MCF 10A (cell line): ENCODE results near the gene HNRNPL. TPM values are rescaled to one million over a fixed set of nuclear protein-coding genes. Genes with fewer than 3 reads are reported as not detected.
"Not testable (repeated sequence)": the region's sequence is repeated elsewhere in the genome, so short reads cannot be mapped to it uniquely, and the experiment has no call there.

Experiments used
- BruUV-seq: library from RNA; stranded (reverse); fragments of 400-500 nt; replicated peaks from 2 replicates; lab custom pipeline; 2021; lab: Mats Ljungman, UMichigan
- CTCF ChIA-PET: fragments of 300-600 bp; sonication (Branson Sonifier 250); formaldehyde crosslinking; extraction: SDS; loops from one replicate; lab custom pipeline; 2021; ENCODE audit warnings: antibody characterized with exemption, inconsistent platforms; lab: Yijun Ruan, JAX
- POLR2A ChIA-PET: fragments of 300-600, 350-650 bp; sonication (Branson Sonifier 250); formaldehyde crosslinking; extraction: SDS; loops from one replicate; lab custom pipeline; 2020; ENCODE audit warnings: antibody characterized with exemption, inconsistent platforms; lab: Yijun Ruan, JAX
- DNase-seq: peaks from one replicate; pipeline ENCODE4 v3.0.0-alpha.2; 2018; ENCODE audit not compliant: unreplicated experiment
- H3K27ac Mint-ChIP-seq: one replicate; pipeline ENCODE4 v1.8.0; 2022; ENCODE audit warnings: mild to moderate bottlenecking, low read depth, mixed read lengths; ENCODE audit not compliant: unreplicated experiment
- H3K27me3 Mint-ChIP-seq: one replicate; pipeline ENCODE4 v1.8.0; 2022; ENCODE audit warnings: mixed read lengths; ENCODE audit not compliant: insufficient read depth, unreplicated experiment
- H3K36me3 Mint-ChIP-seq: one replicate; pipeline ENCODE4 v1.8.0; 2022; ENCODE audit warnings: mild to moderate bottlenecking, moderate library complexity, mixed read lengths; ENCODE audit not compliant: insufficient read depth, unreplicated experiment
- H3K4me1 Mint-ChIP-seq: one replicate; pipeline ENCODE4 v1.8.0; 2022; ENCODE audit warnings: mixed read lengths; ENCODE audit not compliant: insufficient read depth, unreplicated experiment
- H3K4me3 Mint-ChIP-seq: one replicate; pipeline ENCODE4 v1.8.0; 2022; ENCODE audit warnings: mild to moderate bottlenecking, moderate library complexity, mixed read lengths; ENCODE audit not compliant: unreplicated experiment
- H3K9me3 Mint-ChIP-seq: one replicate; pipeline ENCODE4 v1.8.0; 2022; ENCODE audit warnings: mixed read lengths; ENCODE audit not compliant: unreplicated experiment
- CTCF ChIP-seq: fragments of 200-600 bp; IDR thresholded peaks from one replicate; pipeline ENCODE4 v1.8.0; 2022; ENCODE audit warnings: antibody characterized with exemption, mild to moderate bottlenecking; ENCODE audit not compliant: unreplicated experiment
- intact Hi-C: fragments of 100-400 bp; cut with micrococcal nuclease; formaldehyde crosslinking; loops from 2 replicates; pipeline ENCODE4 v1.14.1; 2022
- total RNA-seq: library from RNA; stranded (reverse); gene quantifications from 2 replicates; pipeline ENCODE4 v1.2.3, GENCODE V29; 2022

The HNRNPL gene
- total RNA-seq, 1 experiment from 2014 or later, result 421 TPM

GRCh38 chr19:38867171-38867780 is 17.5 kb upstream of the HNRNPL start:
- intact Hi-C loops, result no loop called here
- H3K36me3 Mint-ChIP-seq, result no peaks in the 10 kb centered on the region
- no peak for DNase-seq
- H3K4me1 Mint-ChIP-seq, result peaks cover 10% of the 10 kb centered on the region
- no peak for TF ChIP-seq CTCF
- ChIA-PET POLR2A (interaction anchor here (0.6 to 1.6 kb wide), 4 partner anchors 9 to 1643 kb away, joined by 3 to 5 read pairs (median 4); partner anchors contain the start of gene NFKBIB), CTCF (interaction anchor here (0.6 kb wide), 1 partner anchor 18 kb away, joined by 3 read pairs; no protein-coding TSS in a partner anchor)
- no peaks in the 10 kb centered on the region for H3K27me3 Mint-ChIP-seq
- H3K9me3 Mint-ChIP-seq, result no peaks in the 10 kb centered on the region
- no peak overlapping the region for H3K4me3 Mint-ChIP-seq
- no peak overlapping the region for H3K27ac Mint-ChIP-seq
- no TSS peak for BruUV-seq

GRCh38 chr19:38862321-38863059 is 12.7 kb upstream of the HNRNPL start:
- CTCF ChIA-PET, result interaction anchor here (1.3 to 2.3 kb wide), 3 partner anchors 20 to 459 kb away, joined by 4 to 17 read pairs (median 5); no protein-coding TSS in a partner anchor
- no peak for DNase-seq
- H3K4me3 Mint-ChIP-seq, result no peak overlapping the region
- no peak for TF ChIP-seq CTCF
- POLR2A ChIA-PET, result interaction anchor here (0.6 to 2.9 kb wide), 7 partner anchors 10 to 932 kb away, joined by 3 to 18 read pairs (median 5); partner anchors contain the start of genes MRPS12, NFKBIB, SARS2 and SIRT2
- intact Hi-C loops, result no loop called here
- no peak overlapping the region for H3K27ac Mint-ChIP-seq
- BruUV-seq, result no TSS peak
- peaks cover 6% of the 10 kb centered on the region for H3K4me1 Mint-ChIP-seq
- H3K27me3 Mint-ChIP-seq, result no peaks in the 10 kb centered on the region
- H3K9me3 Mint-ChIP-seq, result no peaks in the 10 kb centered on the region
- H3K36me3 Mint-ChIP-seq, result no peaks in the 10 kb centered on the region

GRCh38 chr19:38861368-38861767 is 11.6 kb upstream of the HNRNPL start:
- no TSS peak for BruUV-seq
- no peaks in the 10 kb centered on the region for H3K36me3 Mint-ChIP-seq
- no peak for DNase-seq
- H3K27me3 Mint-ChIP-seq, result no peaks in the 10 kb centered on the region
- no peak overlapping the region for H3K4me3 Mint-ChIP-seq
- H3K9me3 Mint-ChIP-seq, result no peaks in the 10 kb centered on the region
- ChIA-PET CTCF (no interaction called here), POLR2A (interaction anchor here (1.7 to 2.9 kb wide), 2 partner anchors 9 to 39 kb away, joined by 6 to 18 read pairs; partner anchors contain the start of genes NFKBIB and SIRT2)
- TF ChIP-seq CTCF, result no peak
- no peak overlapping the region for H3K27ac Mint-ChIP-seq
- peaks cover 6% of the 10 kb centered on the region for H3K4me1 Mint-ChIP-seq
- intact Hi-C loops, result no loop called here

GRCh38 chr19:38859631-38860204 is 9.9 kb upstream of the HNRNPL start:
- H3K36me3 Mint-ChIP-seq, BruUV-seq, intact Hi-C loops, H3K27ac Mint-ChIP-seq, DNase-seq, H3K27me3 Mint-ChIP-seq, H3K4me1 Mint-ChIP-seq, CTCF ChIA-PET, H3K9me3 Mint-ChIP-seq, H3K4me3 Mint-ChIP-seq: not testable (repeated sequence)
- POLR2A ChIA-PET, result interaction anchor here (0.6 kb wide), 1 partner anchor 68 kb away, joined by 3 read pairs; no protein-coding TSS in a partner anchor
